ENCODE data around the gene GSTA1. TPM values are rescaled to one million over a fixed set of nuclear protein-coding genes. Genes with fewer than 3 reads are reported as not detected.
"Not testable (repeated sequence)": the region's sequence is repeated elsewhere in the genome, so short reads cannot be mapped to it uniquely, and the experiment has no call there.

Gene GSTA1
- total and polyA plus RNA-seq, 2 donors from 2014 or later: 1.3 to 725 TPM

- Histone ChIP-seq H3K27me3 (ENCODE audit: control insufficient read depth, insufficient read depth, low read length) (no peaks in the 10 kb centered on the region), H3K27ac (ENCODE audit: low read depth in 2 of 2, low read length in 2 of 2) (peak overlapping the region in 1 of 2 donors; percentile 8), H3K4me1 (ENCODE audit: control insufficient read depth in 2 of 3, insufficient read depth in 2 of 3, low read depth in 1 of 3, low read length in 3 of 3) (no peaks in the 10 kb centered on the region), H3K36me3 (ENCODE audit: control insufficient read depth in 2 of 3, insufficient read depth in 3 of 3, low read length in 3 of 3) (no peaks in the 10 kb centered on the region), H3K9ac (ENCODE audit: low read length in 3 of 3) (no peak overlapping the region), H3K9me3 (ENCODE audit: control insufficient read depth in 2 of 3, insufficient read depth in 1 of 3, low read length in 3 of 3) (no peaks in the 10 kb centered on the region), H3K4me3 (ENCODE audit: low read length in 3 of 3) (no peak overlapping the region)
- no peak for TF ChIP-seq CTCF (IDR thresholded peaks at IDR 0.05; ENCODE audit: borderline replicate concordance, extremely low read depth, insufficient read depth)
- DNase-seq (no peak), FAIRE-seq (no peak)
- intact Hi-C loops (cut with DNase I): no loop called here
Measured at GRCh38 chr6:52786249-52786956, 17.2 kb downstream of the GSTA1 start.

GRCh38 chr6:52782696-52783274 is 20.8 kb downstream of the GSTA1 start:
- FAIRE-seq; H3K27ac ChIP-seq (ENCODE audit: low read depth in 2 of 2, low read length in 2 of 2); H3K9ac ChIP-seq (ENCODE audit: low read length in 3 of 3); H3K9me3 ChIP-seq (ENCODE audit: control insufficient read depth in 2 of 3, insufficient read depth in 1 of 3, low read length in 3 of 3); H3K4me1 ChIP-seq (ENCODE audit: control insufficient read depth in 2 of 3, insufficient read depth in 2 of 3, low read depth in 1 of 3, low read length in 3 of 3); H3K27me3 ChIP-seq (ENCODE audit: control insufficient read depth, insufficient read depth, low read length); intact Hi-C loops (cut with DNase I); H3K36me3 ChIP-seq (ENCODE audit: control insufficient read depth in 2 of 3, insufficient read depth in 3 of 3, low read length in 3 of 3); DNase-seq; H3K4me3 ChIP-seq (ENCODE audit: low read length in 3 of 3): not testable (repeated sequence)

GRCh38 chr6:52782209-52782608 is 21.4 kb downstream of the GSTA1 start:
- H3K9ac ChIP-seq (ENCODE audit: low read length in 3 of 3); DNase-seq; H3K27ac ChIP-seq (ENCODE audit: low read depth in 2 of 2, low read length in 2 of 2); H3K4me1 ChIP-seq (ENCODE audit: control insufficient read depth in 2 of 3, insufficient read depth in 2 of 3, low read depth in 1 of 3, low read length in 3 of 3); H3K36me3 ChIP-seq (ENCODE audit: control insufficient read depth in 2 of 3, insufficient read depth in 3 of 3, low read length in 3 of 3); intact Hi-C loops (cut with DNase I); H3K27me3 ChIP-seq (ENCODE audit: control insufficient read depth, insufficient read depth, low read length); H3K4me3 ChIP-seq (ENCODE audit: low read length in 3 of 3); FAIRE-seq; H3K9me3 ChIP-seq (ENCODE audit: control insufficient read depth in 2 of 3, insufficient read depth in 1 of 3, low read length in 3 of 3): not testable (repeated sequence)

- no peak for DNase-seq
- Histone ChIP-seq H3K27me3 (ENCODE audit: control insufficient read depth, insufficient read depth, low read length) (no peaks in the 10 kb centered on the region), H3K9me3 (ENCODE audit: control insufficient read depth in 2 of 3, insufficient read depth in 1 of 3, low read length in 3 of 3) (no peaks in the 10 kb centered on the region), H3K36me3 (ENCODE audit: control insufficient read depth in 2 of 3, insufficient read depth in 3 of 3, low read length in 3 of 3) (no peaks in the 10 kb centered on the region), H3K4me1 (ENCODE audit: control insufficient read depth in 2 of 3, insufficient read depth in 2 of 3, low read depth in 1 of 3, low read length in 3 of 3) (no peaks in the 10 kb centered on the region), H3K9ac (ENCODE audit: low read length in 3 of 3) (no peak overlapping the region), H3K27ac (ENCODE audit: low read depth in 2 of 2, low read length in 2 of 2) (no peak overlapping the region), H3K4me3 (ENCODE audit: low read length in 3 of 3) (no peak overlapping the region)
- no peak for FAIRE-seq
- intact Hi-C loops (cut with DNase I): no loop called here
- TF ChIP-seq CTCF (IDR thresholded peaks at IDR 0.05; ENCODE audit: borderline replicate concordance, extremely low read depth, insufficient read depth): no peak
Measured at GRCh38 chr6:52779237-52779636, 24.4 kb downstream of the GSTA1 start.

- H3K9me3 ChIP-seq (ENCODE audit: control insufficient read depth in 2 of 3, insufficient read depth in 1 of 3, low read length in 3 of 3); H3K4me3 ChIP-seq (ENCODE audit: low read length in 3 of 3); H3K4me1 ChIP-seq (ENCODE audit: control insufficient read depth in 2 of 3, insufficient read depth in 2 of 3, low read depth in 1 of 3, low read length in 3 of 3); H3K27me3 ChIP-seq (ENCODE audit: control insufficient read depth, insufficient read depth, low read length); H3K27ac ChIP-seq (ENCODE audit: low read depth in 2 of 2, low read length in 2 of 2); DNase-seq; FAIRE-seq; H3K9ac ChIP-seq (ENCODE audit: low read length in 3 of 3); intact Hi-C loops (cut with DNase I); H3K36me3 ChIP-seq (ENCODE audit: control insufficient read depth in 2 of 3, insufficient read depth in 3 of 3, low read length in 3 of 3): not testable (repeated sequence)
Measured at GRCh38 chr6:52776711-52777351, 26.8 kb downstream of the GSTA1 start.

- DNase-seq; H3K9ac ChIP-seq (ENCODE audit: low read length in 3 of 3); H3K27me3 ChIP-seq (ENCODE audit: control insufficient read depth, insufficient read depth, low read length); intact Hi-C loops (cut with DNase I); FAIRE-seq; H3K27ac ChIP-seq (ENCODE audit: low read depth in 2 of 2, low read length in 2 of 2); H3K4me3 ChIP-seq (ENCODE audit: low read length in 3 of 3); H3K9me3 ChIP-seq (ENCODE audit: control insufficient read depth in 2 of 3, insufficient read depth in 1 of 3, low read length in 3 of 3); H3K4me1 ChIP-seq (ENCODE audit: control insufficient read depth in 2 of 3, insufficient read depth in 2 of 3, low read depth in 1 of 3, low read length in 3 of 3); H3K36me3 ChIP-seq (ENCODE audit: control insufficient read depth in 2 of 3, insufficient read depth in 3 of 3, low read length in 3 of 3): not testable (repeated sequence)
Measured at GRCh38 chr6:52769399-52769798, 34.2 kb downstream of the GSTA1 start.
